ENCODE data around the gene NME8. TPM values are rescaled to one million over a fixed set of nuclear protein-coding genes. Genes with fewer than 3 reads are reported as not detected.

The NME8 gene
- total RNA-seq, 1 experiment from 2014 or later, result not detected

GRCh38 chr7:37947138-37947940 lies 98.9 kb downstream of the NME8 start:
- ChIA-PET RAD21 (ENCODE audit: low non-redundant PET in 1 of 2, low total read pairs in 2 of 2, uncharacterized antibody in 2 of 2, unreplicated experiment in 2 of 2) (no interaction called here), POLR2A (no interaction called here), CTCF (no interaction called here)
- Histone ChIP-seq H4K20me1 (ENCODE audit: insufficient read depth) (no peaks in the 10 kb centered on the region), H3K4me2 (ENCODE audit: low read length) (no peak overlapping the region), H3K9ac (ENCODE audit: low read length) (no peak overlapping the region), H3K4me1 (ENCODE audit: control insufficient read depth in 1 of 2, insufficient read depth in 2 of 2, low read length in 2 of 2) (peaks cover 6 to 9% of the 10 kb centered on the region in 2 experiments), H3K27ac (ENCODE audit: low read depth, low read length) (no peak overlapping the region), H3K4me3 (replicated peaks in 1 of 2; ENCODE audit: low read depth in 1 of 2, low read length in 2 of 2) (no peak overlapping the region), H3K9me3 (ENCODE audit: control insufficient read depth in 1 of 2, insufficient read depth in 1 of 2, low read depth in 1 of 2, low read length in 2 of 2) (no peaks in the 10 kb centered on the region), H2AFZ (ENCODE audit: low read depth, low read length, poor library complexity, severe bottlenecking) (no peak overlapping the region), H3K79me2 (ENCODE audit: insufficient read depth, low read length) (peaks cover 7% of the 10 kb centered on the region; the same call in 1 of the 2 replicates), H3K27me3 (ENCODE audit: insufficient read depth, low read length) (no peaks in the 10 kb centered on the region), H3K9me2 (ENCODE audit: insufficient read depth) (no peaks in the 10 kb centered on the region), H3K36me3 (ENCODE audit: control insufficient read depth in 1 of 2, insufficient read depth in 2 of 2, low read length in 2 of 2) (no peaks in the 10 kb centered on the region)
- no TSS peak for BruUV-seq (replicated peaks)
- intact Hi-C loops (cut with micrococcal nuclease), result no loop called here
- DNase-seq (ENCODE audit: low read depth, low spot score) (no peak), ATAC-seq (no peak)
- no peak for TF ChIP-seq SIN3A (IDR thresholded peaks at IDR 0.05; ENCODE audit: low read depth)

- H3K4me2 ChIP-seq (ENCODE audit: low read length), result no peak overlapping the region
- no peak overlapping the region for H3K27ac ChIP-seq (ENCODE audit: low read depth, low read length)
- H3K79me2 ChIP-seq (ENCODE audit: insufficient read depth, low read length), result peaks cover 7% of the 10 kb centered on the region; the same call in 1 of the 2 replicates
- no peak for DNase-seq (ENCODE audit: low read depth, low spot score)
- no peak overlapping the region for H3K4me3 ChIP-seq (replicated peaks in 1 of 2; ENCODE audit: low read depth in 1 of 2, low read length in 2 of 2)
- no peak overlapping the region for H2AFZ ChIP-seq (ENCODE audit: low read depth, low read length, poor library complexity, severe bottlenecking)
- H3K36me3 ChIP-seq (ENCODE audit: control insufficient read depth in 1 of 2, insufficient read depth in 2 of 2, low read length in 2 of 2), result no peaks in the 10 kb centered on the region
- intact Hi-C loops (cut with micrococcal nuclease), result no loop called here
- no peak for ATAC-seq
- no peak overlapping the region for H3K9ac ChIP-seq (ENCODE audit: low read length)
- peaks cover under 1 to 4% of the 10 kb centered on the region in 2 experiments for H3K4me1 ChIP-seq (ENCODE audit: control insufficient read depth in 1 of 2, insufficient read depth in 2 of 2, low read length in 2 of 2)
- no TSS peak for BruUV-seq (replicated peaks)
- CTCF ChIA-PET, result no interaction called here
- RAD21 ChIA-PET (ENCODE audit: low non-redundant PET in 1 of 2, low total read pairs in 2 of 2, uncharacterized antibody in 2 of 2, unreplicated experiment in 2 of 2), result no interaction called here
- no peaks in the 10 kb centered on the region for H3K27me3 ChIP-seq (ENCODE audit: insufficient read depth, low read length)
- no peaks in the 10 kb centered on the region for H3K9me2 ChIP-seq (ENCODE audit: insufficient read depth)
- H4K20me1 ChIP-seq (ENCODE audit: insufficient read depth), result no peaks in the 10 kb centered on the region
- no peaks in the 10 kb centered on the region for H3K9me3 ChIP-seq (ENCODE audit: control insufficient read depth in 1 of 2, insufficient read depth in 1 of 2, low read depth in 1 of 2, low read length in 2 of 2)
- POLR2A ChIA-PET, result no interaction called here
- TF ChIP-seq POLR2A (IDR thresholded peaks at IDR 0.05; ENCODE audit: borderline replicate concordance, extremely low read depth, insufficient read depth, insufficient read length) (no peak), EGR1 (IDR thresholded peaks at IDR 0.05; ENCODE audit: low read depth) (no peak), CTCF (IDR thresholded peaks at IDR 0.05 in 2 of 3, conservative IDR thresholded peaks at IDR 0.05 in 1 of 3; ENCODE audit: borderline replicate concordance in 1 of 3, insufficient read depth in 1 of 3, low read depth in 2 of 3, low read length in 2 of 3) (no peak), YY1 (IDR thresholded peaks at IDR 0.05; ENCODE audit: extremely low read depth, insufficient replicate concordance, low read depth, low read length) (no peak), CEBPB (IDR thresholded peaks at IDR 0.05; ENCODE audit: low read depth) (no peak), MAX (IDR thresholded peaks at IDR 0.05) (no peak), SIN3A (IDR thresholded peaks at IDR 0.05; ENCODE audit: low read depth) (no peak), FOSL1 (IDR thresholded peaks at IDR 0.05; ENCODE audit: low read depth) (no peak), RAD21 (IDR thresholded peaks at IDR 0.05; ENCODE audit: low read depth) (no peak), SRF (IDR thresholded peaks at IDR 0.05; ENCODE audit: low read depth) (no peak), EZH2phosphoT487 (IDR thresholded peaks at IDR 0.05; ENCODE audit: borderline replicate concordance) (no peak), JUND (IDR thresholded peaks at IDR 0.05) (no peak), POLR2AphosphoS5 (IDR thresholded peaks at IDR 0.05; ENCODE audit: low read depth, low read length) (no peak), ATF3 (IDR thresholded peaks at IDR 0.05) (no peak), SP1 (IDR thresholded peaks at IDR 0.05; ENCODE audit: low read depth) (no peak), ZBTB33 (IDR thresholded peaks at IDR 0.05; ENCODE audit: extremely low read depth, insufficient replicate concordance, low read length) (no peak), ELF1 (IDR thresholded peaks at IDR 0.05; ENCODE audit: borderline replicate concordance, low read depth) (no peak), CBX3 (IDR thresholded peaks at IDR 0.05; ENCODE audit: low read depth) (no peak)
These were observed 99.5 kb downstream of the NME8 start for GRCh38 chr7:37947941-37948210.
